GOT3 (cell line): ENCODE data around the gene CYP2C9.
"Not testable (repeated sequence)": the region's sequence is repeated elsewhere in the genome, so short reads cannot be mapped to it uniquely, and the experiment has no call there.

Source experiments
- DNase-seq: peaks from one replicate; lab custom pipeline; 2025; ENCODE audit warnings: mixed read lengths; lab: John Stamatoyannopoulos, UW

The CYP2C9 gene

GRCh38 chr10:94938383-94938782, at the start of gene CYP2C9:
TSS of gene CYP2C9 (plus strand) at chr10:94938658. CDS start at chr10:94938683, 25 bp downstream.
- DNase-seq: no peak

- DNase-seq: no peak
These were observed 49.3 kb upstream of the CYP2C9 start for GRCh38 chr10:94889123-94889522.

- DNase-seq: no peak
These were observed 48.0 kb upstream of the CYP2C9 start for GRCh38 chr10:94890264-94891022.

- DNase-seq: not testable (repeated sequence)
These were observed 40.0 kb upstream of the CYP2C9 start for GRCh38 chr10:94898414-94898813.

- no peak for DNase-seq
These were observed 36.4 kb upstream of the CYP2C9 start for GRCh38 chr10:94902080-94902479.

GRCh38 chr10:94902570-94902969, 35.9 kb upstream of the CYP2C9 start:
- no peak for DNase-seq

GRCh38 chr10:94904506-94905148, 33.8 kb upstream of the CYP2C9 start:
- DNase-seq: not testable (repeated sequence)

GRCh38 chr10:94916423-94916822, 22.0 kb upstream of the CYP2C9 start:
- no peak for DNase-seq

GRCh38 chr10:94936721-94937120, 1.7 kb upstream of the CYP2C9 start:
- DNase-seq: no peak

- not testable (repeated sequence) for DNase-seq
These were observed 5.1 kb downstream of the CYP2C9 start for GRCh38 chr10:94943432-94944103.

- DNase-seq: not testable (repeated sequence)
These were observed 7.7 kb downstream of the CYP2C9 start for GRCh38 chr10:94946181-94946580.

- DNase-seq: no peak
These were observed 25.4 kb downstream of the CYP2C9 start for GRCh38 chr10:94963901-94964300.

- no peak for DNase-seq
These were observed 45.1 kb downstream of the CYP2C9 start for GRCh38 chr10:94983555-94983954.

GRCh38 chr10:94989192-94989591, 50.7 kb downstream of the CYP2C9 start:
- DNase-seq: no peak

GRCh38 chr10:94991243-94991888, 52.9 kb downstream of the CYP2C9 start:
- DNase-seq: no peak

- no peak for DNase-seq
These were observed 54.4 kb downstream of the CYP2C9 start for GRCh38 chr10:94992811-94993210.

GRCh38 chr10:94997741-94998174, 59.3 kb downstream of the CYP2C9 start:
- no peak for DNase-seq

GRCh38 chr10:95026461-95026860, 88.0 kb downstream of the CYP2C9 start:
- DNase-seq: no peak

GRCh38 chr10:95031656-95032055, 93.2 kb downstream of the CYP2C9 start:
- no peak for DNase-seq

GRCh38 chr10:95034401-95034800, 95.9 kb downstream of the CYP2C9 start:
- DNase-seq: no peak

- no peak for DNase-seq
These were observed 97.2 kb downstream of the CYP2C9 start for GRCh38 chr10:95035332-95036295.
